Liver (tissue), 3 donors: ENCODE measurements around the gene C19orf47.

Experiments
- JUND ChIP-seq, 2 donors: IDR thresholded peaks; 2 replicates each; pipeline ENCODE4 v1.6.1; 2016; ENCODE audit warnings: antibody characterized with exemption in 2 of 2
- RXRA ChIP-seq, 2 donors: IDR thresholded peaks; 2 replicates each; pipeline ENCODE4 v1.6.1; 2017 to 2018; ENCODE audit warnings: antibody characterized with exemption in 2 of 2, mild to moderate bottlenecking in 1 of 2
- SP1 ChIP-seq: IDR thresholded peaks from 2 replicates; pipeline ENCODE4 v1.6.1; 2018; ENCODE audit warnings: antibody characterized with exemption, mild to moderate bottlenecking
- TF ChIP-seq, protein P1 (sequence below): fragments of 150-350 bp; IDR thresholded peaks from 2 replicates; pipeline ENCODE4 v1.5.1; 2017; ENCODE audit warnings: improper control_type of control experiment, low read depth, low read length; ENCODE audit not compliant: missing input control
- TF ChIP-seq, protein P2 (sequence below): IDR thresholded peaks from 2 replicates; pipeline ENCODE4 v1.6.1; 2016; ENCODE audit warnings: antibody characterized with exemption
- TF ChIP-seq, protein P3 (sequence below): IDR thresholded peaks from 2 replicates; pipeline ENCODE4 v1.6.1; 2016; ENCODE audit warnings: antibody characterized with exemption, mild to moderate bottlenecking
- donor health status: healthy.
- donor health status: healthy.

DNA sequence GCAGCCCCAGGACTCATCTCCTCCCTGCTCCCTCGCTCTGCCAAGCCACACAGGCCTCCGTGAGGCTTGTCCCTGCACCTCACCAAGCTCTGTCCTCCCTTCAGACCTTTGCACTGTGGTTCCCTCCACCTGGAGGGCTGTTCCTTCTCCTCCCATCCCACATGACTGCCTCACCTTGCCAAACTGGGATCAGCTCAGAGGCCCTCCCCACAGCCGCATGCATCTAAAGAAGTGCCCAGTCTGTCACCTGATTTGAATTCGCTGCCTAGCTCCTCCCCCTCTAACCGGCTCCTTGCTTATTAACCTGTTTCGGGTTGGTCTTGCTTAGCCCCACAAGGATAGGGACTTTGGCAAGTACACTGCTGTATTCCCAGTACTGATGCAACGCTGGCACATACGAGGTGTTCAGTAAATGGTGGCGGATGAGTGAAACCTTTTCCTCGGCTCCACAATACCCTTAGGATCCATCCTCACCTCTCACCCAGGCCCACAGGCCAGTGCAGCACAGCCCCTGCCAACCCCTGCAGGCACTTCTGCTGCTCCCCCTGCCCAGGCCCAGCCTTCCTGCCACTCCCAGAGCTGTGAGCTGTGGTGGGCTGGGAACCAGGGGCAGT, 67.5 kb downstream of the C19orf47 start:
- TF ChIP-seq, protein P1, sequence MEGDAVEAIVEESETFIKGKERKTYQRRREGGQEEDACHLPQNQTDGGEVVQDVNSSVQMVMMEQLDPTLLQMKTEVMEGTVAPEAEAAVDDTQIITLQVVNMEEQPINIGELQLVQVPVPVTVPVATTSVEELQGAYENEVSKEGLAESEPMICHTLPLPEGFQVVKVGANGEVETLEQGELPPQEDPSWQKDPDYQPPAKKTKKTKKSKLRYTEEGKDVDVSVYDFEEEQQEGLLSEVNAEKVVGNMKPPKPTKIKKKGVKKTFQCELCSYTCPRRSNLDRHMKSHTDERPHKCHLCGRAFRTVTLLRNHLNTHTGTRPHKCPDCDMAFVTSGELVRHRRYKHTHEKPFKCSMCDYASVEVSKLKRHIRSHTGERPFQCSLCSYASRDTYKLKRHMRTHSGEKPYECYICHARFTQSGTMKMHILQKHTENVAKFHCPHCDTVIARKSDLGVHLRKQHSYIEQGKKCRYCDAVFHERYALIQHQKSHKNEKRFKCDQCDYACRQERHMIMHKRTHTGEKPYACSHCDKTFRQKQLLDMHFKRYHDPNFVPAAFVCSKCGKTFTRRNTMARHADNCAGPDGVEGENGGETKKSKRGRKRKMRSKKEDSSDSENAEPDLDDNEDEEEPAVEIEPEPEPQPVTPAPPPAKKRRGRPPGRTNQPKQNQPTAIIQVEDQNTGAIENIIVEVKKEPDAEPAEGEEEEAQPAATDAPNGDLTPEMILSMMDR = no peak
- TF ChIP-seq JUND (IDR thresholded peaks at IDR 0.05) (peak; percentile 59 to 68), RXRA (IDR thresholded peaks at IDR 0.05) (peak; percentile 86 to 95), SP1 (peak; percentile 91)
- TF ChIP-seq, protein P2, sequence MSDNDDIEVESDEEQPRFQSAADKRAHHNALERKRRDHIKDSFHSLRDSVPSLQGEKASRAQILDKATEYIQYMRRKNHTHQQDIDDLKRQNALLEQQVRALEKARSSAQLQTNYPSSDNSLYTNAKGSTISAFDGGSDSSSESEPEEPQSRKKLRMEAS = peak; percentile 92
- TF ChIP-seq, protein P3, sequence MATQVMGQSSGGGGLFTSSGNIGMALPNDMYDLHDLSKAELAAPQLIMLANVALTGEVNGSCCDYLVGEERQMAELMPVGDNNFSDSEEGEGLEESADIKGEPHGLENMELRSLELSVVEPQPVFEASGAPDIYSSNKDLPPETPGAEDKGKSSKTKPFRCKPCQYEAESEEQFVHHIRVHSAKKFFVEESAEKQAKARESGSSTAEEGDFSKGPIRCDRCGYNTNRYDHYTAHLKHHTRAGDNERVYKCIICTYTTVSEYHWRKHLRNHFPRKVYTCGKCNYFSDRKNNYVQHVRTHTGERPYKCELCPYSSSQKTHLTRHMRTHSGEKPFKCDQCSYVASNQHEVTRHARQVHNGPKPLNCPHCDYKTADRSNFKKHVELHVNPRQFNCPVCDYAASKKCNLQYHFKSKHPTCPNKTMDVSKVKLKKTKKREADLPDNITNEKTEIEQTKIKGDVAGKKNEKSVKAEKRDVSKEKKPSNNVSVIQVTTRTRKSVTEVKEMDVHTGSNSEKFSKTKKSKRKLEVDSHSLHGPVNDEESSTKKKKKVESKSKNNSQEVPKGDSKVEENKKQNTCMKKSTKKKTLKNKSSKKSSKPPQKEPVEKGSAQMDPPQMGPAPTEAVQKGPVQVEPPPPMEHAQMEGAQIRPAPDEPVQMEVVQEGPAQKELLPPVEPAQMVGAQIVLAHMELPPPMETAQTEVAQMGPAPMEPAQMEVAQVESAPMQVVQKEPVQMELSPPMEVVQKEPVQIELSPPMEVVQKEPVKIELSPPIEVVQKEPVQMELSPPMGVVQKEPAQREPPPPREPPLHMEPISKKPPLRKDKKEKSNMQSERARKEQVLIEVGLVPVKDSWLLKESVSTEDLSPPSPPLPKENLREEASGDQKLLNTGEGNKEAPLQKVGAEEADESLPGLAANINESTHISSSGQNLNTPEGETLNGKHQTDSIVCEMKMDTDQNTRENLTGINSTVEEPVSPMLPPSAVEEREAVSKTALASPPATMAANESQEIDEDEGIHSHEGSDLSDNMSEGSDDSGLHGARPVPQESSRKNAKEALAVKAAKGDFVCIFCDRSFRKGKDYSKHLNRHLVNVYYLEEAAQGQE = peak; percentile 87
